ENCODE data around the gene LTBP1. TPM values are rescaled to one million over a fixed set of nuclear protein-coding genes. Genes with fewer than 3 reads are reported as not detected.

LTBP1 gene
- total RNA-seq, 2 experiments from 2014 or later, result 61.1 to 82.6 TPM

GRCh38 chr2:33436083-33436482 lies 489.3 kb downstream of the LTBP1 start:
- intact Hi-C loops (cut with micrococcal nuclease; ENCODE audit: unreplicated experiment), result no loop called here
- ChIA-PET POLR2A (no interaction called here), CTCF (ENCODE audit: unreplicated experiment) (no interaction called here)
- Histone ChIP-seq H3K27ac (ENCODE audit: low read depth, low read length, poor library complexity, severe bottlenecking) (no peak overlapping the region), H4K20me1 (ENCODE audit: insufficient read depth, low read length) (no peaks in the 10 kb centered on the region), H3K9me3 (ENCODE audit: low read length) (no peaks in the 10 kb centered on the region), H3K4me2 (ENCODE audit: low read length) (no peak overlapping the region), H3K9me2 (ENCODE audit: insufficient read depth, low read length) (no peaks in the 10 kb centered on the region), H2AFZ (ENCODE audit: low read length) (no peak overlapping the region), H3K4me1 (ENCODE audit: insufficient read depth, low read length, poor library complexity, severe bottlenecking) (no peaks in the 10 kb centered on the region), H3K79me2 (ENCODE audit: insufficient read depth, low read depth, low read length) (no peaks in the 10 kb centered on the region), H3K36me3 (ENCODE audit: insufficient read depth, low read length) (no peaks in the 10 kb centered on the region), H3K4me3 (ENCODE audit: low read depth, low read length, poor library complexity, severe bottlenecking) (no peak overlapping the region)
- TF ChIP-seq CTCF (conservative IDR thresholded peaks at IDR 0.05; ENCODE audit: low read length), result no peak
- TF ChIP-seq EZH2phosphoT487 (IDR thresholded peaks at IDR 0.05; ENCODE audit: borderline replicate concordance, low read depth, low read length), result no peak
- BruUV-seq (replicated peaks), result no TSS peak
- no peak for DNase-seq (ENCODE audit: low spot score)

- Histone ChIP-seq H3K27ac (ENCODE audit: low read depth, low read length, poor library complexity, severe bottlenecking) (no peak overlapping the region), H2AFZ (ENCODE audit: low read length) (no peak overlapping the region), H3K4me2 (ENCODE audit: low read length) (no peak overlapping the region), H3K79me2 (ENCODE audit: insufficient read depth, low read depth, low read length) (no peaks in the 10 kb centered on the region), H3K4me1 (ENCODE audit: insufficient read depth, low read length, poor library complexity, severe bottlenecking) (no peaks in the 10 kb centered on the region), H3K9me2 (ENCODE audit: insufficient read depth, low read length) (no peaks in the 10 kb centered on the region), H4K20me1 (ENCODE audit: insufficient read depth, low read length) (no peaks in the 10 kb centered on the region), H3K36me3 (ENCODE audit: insufficient read depth, low read length) (no peaks in the 10 kb centered on the region), H3K4me3 (ENCODE audit: low read depth, low read length, poor library complexity, severe bottlenecking) (no peak overlapping the region), H3K9me3 (ENCODE audit: low read length) (no peaks in the 10 kb centered on the region)
- BruUV-seq (replicated peaks), result no TSS peak
- CTCF ChIA-PET (ENCODE audit: unreplicated experiment), result no interaction called here
- intact Hi-C loops (cut with micrococcal nuclease; ENCODE audit: unreplicated experiment), result no loop called here
- POLR2A ChIA-PET, result no interaction called here
- no peak for DNase-seq (ENCODE audit: low spot score)
- TF ChIP-seq CTCF (conservative IDR thresholded peaks at IDR 0.05; ENCODE audit: low read length) (no peak), EZH2phosphoT487 (IDR thresholded peaks at IDR 0.05; ENCODE audit: borderline replicate concordance, low read depth, low read length) (no peak)
Observed at GRCh38 chr2:33437297-33437696, 490.5 kb downstream of the LTBP1 start.

GRCh38 chr2:33437815-33438214 lies 491.1 kb downstream of the LTBP1 start:
- POLR2A ChIA-PET, result interaction anchor here (0.7 kb wide), 1 partner anchor 389 kb away, joined by 3 read pairs; no protein-coding TSS in a partner anchor
- no peaks in the 10 kb centered on the region for H3K9me2 ChIP-seq (ENCODE audit: insufficient read depth, low read length)
- intact Hi-C loops (cut with micrococcal nuclease; ENCODE audit: unreplicated experiment), result no loop called here
- no peaks in the 10 kb centered on the region for H3K4me1 ChIP-seq (ENCODE audit: insufficient read depth, low read length, poor library complexity, severe bottlenecking)
- no peak for DNase-seq (ENCODE audit: low spot score)
- BruUV-seq (replicated peaks), result no TSS peak
- no peak overlapping the region for H2AFZ ChIP-seq (ENCODE audit: low read length)
- no peaks in the 10 kb centered on the region for H3K79me2 ChIP-seq (ENCODE audit: insufficient read depth, low read depth, low read length)
- no peak for TF ChIP-seq CTCF (conservative IDR thresholded peaks at IDR 0.05; ENCODE audit: low read length)
- no peak for TF ChIP-seq EZH2phosphoT487 (IDR thresholded peaks at IDR 0.05; ENCODE audit: borderline replicate concordance, low read depth, low read length)
- CTCF ChIA-PET (ENCODE audit: unreplicated experiment), result no interaction called here
- no peaks in the 10 kb centered on the region for H4K20me1 ChIP-seq (ENCODE audit: insufficient read depth, low read length)
- H3K36me3 ChIP-seq (ENCODE audit: insufficient read depth, low read length), result no peaks in the 10 kb centered on the region
- no peak overlapping the region for H3K4me3 ChIP-seq (ENCODE audit: low read depth, low read length, poor library complexity, severe bottlenecking)
- no peaks in the 10 kb centered on the region for H3K9me3 ChIP-seq (ENCODE audit: low read length)
- no peak overlapping the region for H3K4me2 ChIP-seq (ENCODE audit: low read length)
- H3K27ac ChIP-seq (ENCODE audit: low read depth, low read length, poor library complexity, severe bottlenecking), result no peak overlapping the region
